HG03066 (cell line): ENCODE results near the gene DIDO1.

ENCODE experiments used
- ATAC-seq: cut with Tn5 transposase; IDR thresholded peaks from one replicate; pipeline ENCODE4 v1.9.1; 2021; ENCODE audit warnings: low read depth; ENCODE audit not compliant: unreplicated experiment

DIDO1 gene

DNA sequence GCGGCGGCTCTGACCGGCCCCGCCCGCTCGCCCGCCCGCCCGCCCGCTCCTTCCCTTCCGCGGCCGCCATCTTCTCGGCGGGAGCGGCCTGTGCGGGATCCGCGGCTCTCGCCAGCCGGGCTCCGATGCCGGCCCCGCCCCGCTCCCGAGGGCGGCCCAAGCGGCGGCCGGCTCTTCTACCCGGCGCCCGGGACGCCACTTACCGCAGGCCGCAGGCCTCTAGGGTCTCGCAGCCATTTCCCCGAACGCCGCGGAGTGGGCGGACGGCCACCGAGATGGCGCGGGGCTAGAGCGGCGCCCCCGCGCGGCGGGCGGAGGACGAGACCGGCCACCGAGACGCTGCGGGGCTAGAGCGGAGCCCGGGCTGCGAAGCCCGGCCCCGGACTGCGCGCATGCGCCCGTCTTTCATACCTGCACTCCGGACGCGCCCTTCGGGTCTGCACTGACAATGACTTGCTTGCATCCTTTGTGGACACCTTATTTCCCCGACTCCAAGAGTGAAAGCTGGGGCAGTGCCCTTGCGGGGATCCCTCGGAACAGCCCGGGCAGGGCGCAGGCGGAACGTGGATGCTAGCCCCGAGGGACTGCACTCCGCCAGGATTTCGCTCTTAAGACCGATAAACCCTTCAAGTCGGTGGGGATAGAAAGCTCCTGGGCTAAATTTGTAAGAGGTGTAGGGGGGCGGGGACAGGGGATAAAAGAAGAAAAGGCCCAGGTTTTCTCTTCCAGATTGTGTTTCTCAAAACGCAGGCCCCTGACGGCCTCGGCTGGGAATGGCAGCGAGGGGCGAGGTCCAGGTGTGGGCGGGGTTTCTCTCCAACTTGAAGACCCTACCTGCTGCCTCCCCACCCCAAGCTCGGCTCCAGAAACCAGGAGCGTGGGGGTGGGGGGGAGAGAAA is at the start of gene DIDO1:
TSS of gene DIDO1 (minus strand) at position 277 of the 899 bp plus-strand sequence.
- ATAC-seq = peak; percentile 63

DNA sequence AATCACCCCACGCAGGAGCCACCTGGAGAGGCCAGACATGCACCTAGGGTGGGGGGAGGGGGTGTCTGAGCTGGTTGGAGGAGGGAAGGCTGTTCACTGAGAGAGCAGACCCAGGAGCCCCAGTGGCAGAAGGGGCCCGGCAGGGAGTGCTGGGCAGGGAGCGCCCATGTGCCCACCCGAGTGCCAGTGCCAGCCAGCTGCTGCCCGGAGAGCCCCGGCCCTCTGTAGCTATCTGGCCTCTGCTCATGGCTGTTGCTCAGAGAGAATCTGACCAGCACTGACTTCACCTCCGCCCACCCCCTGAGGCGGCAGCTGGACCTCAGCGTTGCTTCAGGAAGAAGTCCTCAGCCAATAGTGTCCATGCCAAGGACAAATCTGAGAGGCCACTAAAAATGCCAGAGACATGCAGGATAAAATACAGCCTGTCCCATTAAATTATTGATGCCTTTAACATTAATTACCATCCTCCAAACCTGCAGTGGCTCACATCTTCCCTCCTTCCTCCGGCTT is 49.0 kb upstream of the DIDO1 start:
- no peak for ATAC-seq

DNA sequence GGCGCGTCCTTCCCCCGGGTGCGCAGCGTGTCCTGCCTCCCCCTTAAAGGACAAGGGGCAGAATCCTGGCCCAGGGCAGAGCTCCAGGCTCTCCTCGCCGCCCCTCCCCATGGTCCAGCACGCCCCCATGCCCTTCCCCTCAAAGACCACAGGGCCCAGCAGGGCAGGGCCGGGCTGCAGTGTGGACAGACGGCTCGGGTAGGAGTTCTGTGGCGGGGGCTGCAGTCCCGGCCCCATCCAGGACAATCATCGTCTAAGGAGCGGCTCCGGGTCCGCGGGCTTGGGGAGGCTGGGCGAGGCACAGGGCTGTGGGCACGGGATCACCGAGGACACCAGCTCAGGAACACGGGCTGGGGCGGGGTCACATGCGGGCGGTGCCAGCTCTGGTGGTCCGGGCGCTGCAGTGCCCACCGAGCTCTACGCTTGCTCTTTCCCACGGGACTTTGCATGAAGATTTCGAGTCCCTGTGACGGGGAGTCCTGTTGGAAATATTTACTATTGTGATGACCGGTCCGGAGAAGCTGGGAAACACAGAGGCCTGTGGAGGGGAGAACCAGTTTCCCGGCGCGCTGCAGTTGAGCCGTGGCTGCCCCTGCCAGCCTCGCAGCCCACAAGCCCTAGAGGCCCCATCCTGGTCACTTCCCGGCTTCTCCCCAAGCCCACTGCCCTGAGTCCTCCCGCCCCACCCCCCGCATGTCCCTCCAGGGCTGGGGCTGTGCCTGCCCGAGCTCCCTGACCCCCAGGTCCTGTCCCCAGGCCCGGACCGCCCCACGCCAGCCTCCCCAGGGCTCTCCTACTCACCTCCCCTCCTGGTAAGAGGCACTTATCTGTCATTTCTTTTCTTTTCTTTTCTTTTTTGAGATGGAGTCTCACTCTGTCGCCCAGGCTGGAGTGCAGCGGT is 46.8 kb upstream of the DIDO1 start:
- ATAC-seq = no peak

DNA sequence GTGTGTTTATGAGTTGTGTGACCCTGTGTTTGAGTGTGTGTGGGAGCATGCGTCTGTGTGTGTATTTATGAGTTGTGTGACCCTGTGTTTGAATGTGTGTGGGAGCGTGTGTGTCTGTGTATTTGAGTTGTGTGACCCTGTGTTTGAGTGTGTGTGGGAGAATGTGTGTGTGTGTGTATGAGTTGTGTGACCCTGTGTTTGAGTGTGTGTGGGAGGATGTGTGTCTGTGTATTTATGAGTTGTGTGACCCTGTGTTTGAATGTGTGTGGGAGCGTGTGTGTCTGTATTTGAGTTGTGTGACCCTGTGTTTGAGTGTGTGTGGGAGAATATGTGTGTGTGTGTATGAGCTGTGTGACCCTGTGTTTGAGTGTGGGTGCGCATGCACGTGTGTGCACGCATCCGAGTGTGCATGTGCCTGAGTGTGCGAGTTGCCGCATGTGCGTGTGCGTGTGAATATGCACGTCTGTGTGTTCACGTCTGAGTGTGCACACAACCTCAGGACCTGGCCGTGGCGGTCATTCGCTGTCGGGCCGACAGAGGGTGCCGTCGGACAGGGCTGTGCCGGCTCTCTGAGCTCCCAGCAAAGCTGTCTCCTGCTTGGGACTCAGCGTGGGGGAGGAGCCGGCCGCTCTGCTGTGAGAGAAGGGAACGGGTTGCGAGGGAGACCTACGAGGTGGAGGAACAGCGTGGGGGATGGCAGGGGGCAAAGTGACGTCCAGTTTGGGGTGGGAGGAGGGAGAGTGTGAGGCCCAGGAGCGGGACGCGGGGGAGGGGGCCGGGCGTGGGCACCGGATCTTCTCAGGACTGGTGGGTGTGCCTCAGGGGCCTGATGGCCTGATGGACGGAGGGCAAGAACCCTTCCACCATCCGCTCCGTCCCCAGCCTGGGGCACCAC is 45.9 kb upstream of the DIDO1 start:
- no peak for ATAC-seq

DNA sequence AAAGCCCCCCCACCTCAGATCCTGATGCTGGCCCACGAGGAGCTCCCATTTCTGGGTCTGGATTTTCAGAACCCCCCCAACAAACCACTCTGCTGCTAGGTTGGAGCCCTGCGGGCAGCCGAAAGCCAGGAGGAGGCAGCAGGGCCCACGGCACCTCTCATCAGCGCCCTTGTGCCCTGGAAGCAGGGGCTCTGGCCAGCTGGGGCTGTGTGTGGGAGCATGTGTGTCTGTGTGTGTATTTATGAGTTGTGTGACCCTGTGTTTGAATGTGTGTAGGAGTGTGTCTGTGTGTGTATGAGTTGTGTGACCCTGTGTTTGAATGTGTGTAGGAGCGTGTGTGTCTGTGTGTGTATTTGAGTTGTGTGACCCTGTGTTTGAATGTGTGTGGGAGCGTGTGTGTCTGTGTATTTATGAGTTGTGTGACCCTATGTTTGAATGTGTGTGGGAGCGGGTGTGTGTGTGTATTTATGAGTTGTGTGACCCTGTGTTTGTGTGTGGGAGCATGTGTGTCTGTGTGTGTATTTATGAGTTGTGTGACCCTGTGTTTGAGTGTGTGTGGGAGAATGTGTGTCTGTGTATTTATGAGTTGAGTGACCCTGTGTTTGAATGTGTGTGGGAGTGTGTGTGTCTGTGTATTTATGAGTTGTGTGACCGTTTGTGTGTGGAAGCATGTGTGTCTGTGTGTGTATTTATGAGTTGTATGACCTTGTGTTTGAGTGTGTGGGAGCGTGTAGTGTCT is 45.1 kb upstream of the DIDO1 start:
- ATAC-seq = no peak

DNA sequence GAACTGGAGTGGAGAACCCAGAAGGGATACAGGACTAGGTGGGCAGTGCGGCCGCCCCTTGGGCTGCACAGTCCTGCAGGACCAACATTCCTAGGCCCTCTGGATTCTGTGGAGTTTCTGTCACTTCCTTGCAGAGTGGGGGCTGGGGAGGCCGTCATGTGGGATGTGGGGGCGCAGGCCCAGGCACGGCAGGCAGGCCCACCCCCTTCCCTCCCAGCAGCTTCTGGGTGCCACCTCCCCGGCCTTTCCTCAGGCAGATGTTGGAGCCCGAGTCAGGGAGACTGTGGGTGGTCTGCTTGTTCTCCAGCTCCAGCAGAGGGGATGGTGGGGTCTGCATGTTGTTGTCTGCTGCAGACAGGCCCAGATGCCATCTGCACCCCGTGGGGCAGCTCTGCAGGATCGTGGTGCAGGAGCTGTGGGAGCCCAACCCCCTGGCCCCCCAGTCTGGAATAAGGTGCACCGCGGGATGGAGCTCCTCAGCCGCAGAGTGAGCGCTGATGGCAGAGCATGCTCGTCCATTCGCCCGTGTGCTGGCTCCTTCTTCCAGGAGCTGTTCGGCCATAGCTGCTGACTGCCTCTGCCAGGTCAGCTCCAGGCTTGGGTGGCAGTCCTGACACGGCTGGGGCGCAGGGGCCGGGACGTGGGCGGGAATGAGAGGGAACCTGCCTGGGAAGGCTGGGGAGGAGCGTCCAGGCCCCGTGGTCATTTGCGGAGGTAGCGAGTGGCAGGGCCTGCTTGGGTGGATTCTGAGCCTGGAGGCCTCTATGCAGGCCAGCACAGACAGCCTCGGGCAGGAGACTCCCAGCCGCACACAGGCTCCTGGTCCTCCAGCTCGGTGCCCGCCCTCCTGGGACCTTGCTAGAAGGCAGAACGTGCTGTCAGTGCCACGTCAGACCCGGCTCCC is 44.3 kb upstream of the DIDO1 start:
- no peak for ATAC-seq

DNA sequence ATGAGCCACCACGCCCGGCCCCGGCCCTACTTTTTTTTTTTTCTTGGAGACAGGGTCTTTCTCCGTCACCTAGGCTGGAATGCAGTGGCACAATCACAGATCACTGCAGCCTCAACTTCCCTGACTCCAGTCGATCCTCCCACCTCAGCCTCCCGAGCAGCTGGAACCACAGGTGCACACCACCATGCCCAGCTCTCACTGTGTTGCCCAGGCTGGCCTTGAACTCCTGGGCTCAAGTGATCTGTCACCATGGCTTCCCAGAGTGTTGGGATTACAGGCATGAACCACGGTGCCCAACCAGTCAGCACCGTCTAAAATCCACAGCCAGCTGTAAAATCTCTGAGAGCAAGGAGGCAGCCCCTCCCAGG is 43.6 kb upstream of the DIDO1 start:
- ATAC-seq = no peak

DNA sequence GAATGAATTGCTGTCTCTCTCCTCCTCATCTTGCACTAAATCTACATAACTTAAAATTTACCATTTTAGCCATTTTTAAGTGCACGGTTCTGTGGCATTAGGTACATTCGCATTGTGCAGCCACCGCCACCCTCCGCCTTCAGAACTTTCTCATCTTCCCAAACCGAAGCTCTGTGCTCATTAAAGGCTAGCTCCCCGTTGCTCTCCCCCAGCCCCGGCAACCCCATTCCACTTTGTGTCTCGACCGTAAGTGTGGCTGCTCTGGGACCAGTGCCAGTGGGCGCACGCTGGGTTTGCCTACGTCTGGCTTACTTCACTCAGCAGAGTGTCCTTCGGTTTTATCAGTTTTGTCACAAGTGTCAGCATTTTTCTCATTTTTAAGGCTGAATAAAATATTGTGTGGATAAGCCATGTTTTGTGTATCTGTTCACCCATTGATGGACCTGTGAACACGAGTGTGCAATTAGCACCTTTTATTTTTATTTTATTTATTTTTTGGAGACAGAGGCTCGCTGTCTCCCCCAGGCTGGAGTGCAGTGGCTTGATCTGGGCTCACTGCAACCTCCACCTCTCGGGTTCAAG is 43.0 kb upstream of the DIDO1 start:
- no peak for ATAC-seq

DNA sequence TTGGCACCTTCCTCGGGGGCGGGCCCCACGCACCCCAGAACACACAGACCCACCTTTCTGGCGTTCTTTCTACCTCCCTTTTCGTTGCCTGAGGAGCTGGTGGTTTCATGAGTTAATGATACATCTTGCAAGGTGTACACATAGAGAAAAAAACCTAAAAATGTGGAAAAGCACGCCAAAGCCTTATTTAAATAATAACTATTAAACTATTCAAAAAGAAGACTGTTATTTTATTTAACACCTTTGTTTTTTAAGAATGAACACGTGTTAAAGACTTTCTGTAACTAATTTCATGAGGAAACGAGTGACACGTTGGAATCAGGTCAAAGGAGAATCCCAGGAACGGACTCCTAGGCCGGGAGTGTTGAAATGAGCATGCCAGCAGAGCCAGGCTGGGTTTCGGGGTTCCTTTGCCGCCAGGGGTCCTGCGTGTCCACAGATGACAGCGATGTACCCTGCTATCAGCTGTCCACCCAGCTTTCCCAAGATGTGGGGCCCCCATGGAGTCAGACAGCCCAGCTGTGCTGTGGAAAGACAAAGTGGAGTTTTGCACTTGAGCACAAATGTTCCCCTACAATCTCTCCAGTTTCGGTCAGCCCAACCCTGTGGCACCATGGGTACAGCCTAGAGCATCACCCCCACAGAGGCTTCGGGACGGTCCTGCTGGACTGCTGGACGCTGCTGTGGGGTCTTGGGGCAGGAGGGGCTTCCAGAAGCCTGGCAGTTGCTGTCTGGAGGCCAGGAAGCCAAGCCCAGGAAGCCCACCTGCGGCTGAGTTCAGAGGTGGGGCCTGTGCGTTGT is 42.3 kb upstream of the DIDO1 start:
- no peak for ATAC-seq

DNA sequence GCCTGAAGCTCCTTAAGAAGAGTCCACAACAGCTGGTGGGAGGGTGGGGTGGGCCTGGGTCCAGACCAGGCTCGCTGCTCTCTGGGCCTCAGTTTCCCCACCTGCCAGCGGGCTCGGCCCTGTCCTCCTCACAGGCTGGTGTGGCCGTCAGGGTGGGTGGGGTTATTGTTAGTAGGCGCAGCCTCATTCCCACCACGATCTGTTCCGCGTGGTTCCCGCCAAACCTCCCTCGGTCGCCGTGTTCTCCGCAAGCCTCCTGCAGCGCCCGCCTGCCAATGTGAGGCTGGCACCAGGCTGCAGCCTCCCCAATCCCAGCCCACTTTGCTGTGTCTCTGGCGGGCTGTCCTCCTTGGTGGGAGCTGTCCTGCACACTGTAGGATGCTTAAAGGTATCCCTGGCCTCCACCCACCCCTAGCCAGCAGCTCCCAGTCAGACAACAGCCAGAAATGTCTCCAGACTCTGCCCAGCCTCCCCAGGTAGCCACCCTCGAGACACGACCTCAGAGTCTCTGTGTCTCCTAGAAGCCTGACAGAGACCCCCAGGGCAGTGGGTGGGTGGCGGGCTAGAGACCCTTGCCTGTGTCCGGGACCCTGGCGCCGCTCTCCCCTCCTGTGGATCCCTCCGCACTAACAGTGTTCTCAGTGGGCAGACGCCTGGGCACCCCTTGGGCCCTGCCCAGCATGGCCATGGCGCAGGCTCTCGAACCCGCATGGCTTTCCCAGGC is 41.5 kb upstream of the DIDO1 start:
- no peak for ATAC-seq

DNA sequence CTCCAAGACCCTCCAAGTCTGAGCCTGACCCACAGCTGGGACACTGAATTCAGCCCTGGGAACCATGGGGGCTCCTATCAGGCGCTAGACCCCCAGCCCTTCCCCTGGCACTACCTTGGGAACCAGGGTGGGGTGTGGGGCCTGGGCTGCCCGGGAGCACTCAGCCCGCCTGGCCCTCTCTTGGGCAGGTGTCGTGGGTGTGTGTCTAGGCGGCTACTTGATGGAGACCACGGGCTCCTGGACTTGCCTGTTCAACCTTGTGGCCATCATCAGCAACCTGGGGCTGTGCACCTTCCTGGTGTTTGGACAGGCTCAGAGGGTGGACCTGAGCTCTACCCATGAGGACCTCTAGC is 40.8 kb upstream of the DIDO1 start:
- ATAC-seq = no peak

DNA sequence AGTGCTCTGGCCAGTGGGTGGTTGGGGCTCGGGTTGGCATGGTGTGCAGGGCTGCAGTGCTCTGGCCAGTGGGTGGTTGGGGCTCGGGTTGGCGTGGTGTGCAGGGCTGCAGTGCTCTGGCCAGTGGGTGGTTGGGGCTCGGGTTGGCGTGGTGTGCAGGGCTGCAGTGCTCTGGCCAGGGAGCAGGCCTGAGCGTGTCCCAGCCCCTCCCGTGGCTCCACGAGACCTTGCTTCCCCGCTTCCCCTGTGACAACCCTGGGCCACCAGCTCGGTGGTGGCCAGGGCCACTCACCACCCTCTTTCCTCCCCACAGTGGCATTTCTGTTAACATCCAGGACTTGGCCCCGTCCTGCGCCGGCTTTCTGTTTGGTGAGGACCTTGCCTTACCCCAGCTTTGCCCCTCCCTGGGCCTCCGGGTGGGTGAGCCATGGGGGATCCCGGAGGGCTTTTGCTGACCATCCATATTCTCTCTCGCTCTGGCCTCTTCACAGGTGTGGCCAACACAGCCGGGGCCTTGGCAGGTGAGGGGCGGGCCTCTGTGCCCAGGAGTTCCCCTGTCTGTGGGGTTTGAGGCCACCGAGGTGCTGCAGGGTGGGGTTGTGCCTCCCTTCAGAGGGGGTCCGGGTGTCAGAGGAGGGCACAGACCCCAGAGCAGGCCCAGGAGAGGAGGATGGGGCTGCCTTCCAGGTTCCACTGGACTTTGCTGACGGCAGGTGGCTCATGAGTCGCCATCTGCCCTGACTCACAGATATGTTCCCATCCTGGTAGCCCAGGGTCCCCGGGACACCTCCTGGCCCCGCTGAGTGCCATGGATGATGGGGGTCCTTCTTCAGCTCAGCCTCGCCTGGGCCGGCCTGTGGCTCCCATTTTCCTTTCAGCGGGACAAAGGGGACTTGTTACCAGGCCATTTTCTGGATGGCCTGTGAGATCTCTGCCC is 40.2 kb upstream of the DIDO1 start:
- no peak for ATAC-seq

DNA sequence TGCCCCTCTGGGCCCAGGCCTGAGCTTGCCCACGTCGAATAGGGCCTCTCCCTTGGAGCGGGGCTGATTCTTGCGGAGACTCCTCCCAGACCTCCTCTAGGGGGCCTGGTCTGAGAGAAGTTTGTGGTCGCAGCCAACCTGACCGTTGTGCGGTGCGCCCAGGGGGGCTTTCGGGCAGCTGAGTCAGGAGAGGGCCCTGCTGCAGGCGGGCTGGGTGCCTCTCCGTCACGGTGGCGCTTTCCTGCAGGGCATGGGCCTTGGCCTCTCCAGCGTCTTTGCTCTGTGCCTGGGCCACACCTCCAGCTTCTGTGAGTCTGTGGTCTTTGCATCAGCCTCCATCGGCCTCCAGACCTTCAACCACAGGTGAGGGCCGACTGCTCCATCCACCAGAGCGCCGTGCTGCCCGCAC is 39.1 kb upstream of the DIDO1 start:
- no peak for ATAC-seq

DNA sequence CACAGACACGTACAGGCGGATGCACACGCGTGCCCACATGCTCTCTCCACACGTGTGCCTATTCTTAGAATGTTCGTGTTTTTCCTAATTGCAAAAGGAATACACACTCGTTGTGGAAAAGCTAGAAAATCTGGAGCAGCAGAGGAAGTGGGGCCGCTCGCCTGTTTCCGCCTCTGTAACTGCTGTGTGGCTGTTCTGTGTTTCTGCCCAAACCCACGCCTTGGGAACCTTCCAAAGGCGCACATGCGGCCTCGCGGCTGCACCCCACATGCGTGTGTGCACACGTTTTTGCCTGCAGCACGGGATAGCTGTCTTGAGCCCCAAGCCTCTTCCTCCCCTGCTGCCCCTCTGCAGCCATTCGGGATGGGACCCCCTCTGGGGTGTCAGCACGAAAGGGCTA is 38.4 kb upstream of the DIDO1 start:
- ATAC-seq = no peak

DNA sequence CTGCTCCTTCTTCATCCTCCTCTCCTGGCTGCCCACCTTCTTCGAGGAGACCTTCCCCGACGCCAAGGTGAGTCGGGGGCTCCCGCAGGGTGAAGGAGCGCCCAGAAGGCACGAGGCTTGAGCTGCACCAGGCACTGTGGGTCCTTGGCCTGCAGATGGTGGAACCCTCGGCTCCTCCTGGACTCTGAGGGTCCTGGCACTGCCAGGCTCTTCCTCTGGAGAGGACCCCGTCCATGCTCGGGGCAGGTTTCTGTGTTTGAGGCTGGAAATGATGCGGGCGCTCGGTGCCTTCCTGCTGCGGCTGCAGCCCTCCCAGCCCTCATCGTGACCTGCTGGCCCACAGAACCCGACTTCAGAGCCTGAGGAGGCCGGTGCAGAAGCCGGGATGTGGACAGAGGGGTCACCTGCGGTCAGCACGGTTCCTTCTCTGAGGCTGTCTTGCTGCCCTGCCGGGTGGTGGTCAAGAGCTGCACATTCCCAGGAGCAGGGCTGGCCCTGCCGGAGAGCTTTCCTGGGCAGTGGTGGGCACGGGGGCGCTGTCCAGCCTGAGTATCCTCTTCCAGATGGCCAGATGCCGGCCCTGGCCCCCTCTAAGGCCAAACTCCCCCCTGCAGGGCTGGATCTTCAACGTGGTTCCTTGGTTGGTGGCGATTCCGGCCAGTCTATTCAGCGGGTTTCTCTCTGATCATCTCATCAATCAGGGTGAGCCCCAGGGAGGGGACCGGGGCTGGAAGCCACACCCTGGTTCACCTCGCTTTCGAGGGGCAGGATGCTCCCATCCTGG is 37.5 kb upstream of the DIDO1 start:
- no peak for ATAC-seq
